Measurements from ENCODE around the gene CPED1. TPM values are rescaled to one million over a fixed set of nuclear protein-coding genes. Genes with fewer than 3 reads are reported as not detected.

The CPED1 gene
- total RNA-seq, 6 donors from 2014 or later: 12.9 to 31.6 (median 18.1) TPM

DNA sequence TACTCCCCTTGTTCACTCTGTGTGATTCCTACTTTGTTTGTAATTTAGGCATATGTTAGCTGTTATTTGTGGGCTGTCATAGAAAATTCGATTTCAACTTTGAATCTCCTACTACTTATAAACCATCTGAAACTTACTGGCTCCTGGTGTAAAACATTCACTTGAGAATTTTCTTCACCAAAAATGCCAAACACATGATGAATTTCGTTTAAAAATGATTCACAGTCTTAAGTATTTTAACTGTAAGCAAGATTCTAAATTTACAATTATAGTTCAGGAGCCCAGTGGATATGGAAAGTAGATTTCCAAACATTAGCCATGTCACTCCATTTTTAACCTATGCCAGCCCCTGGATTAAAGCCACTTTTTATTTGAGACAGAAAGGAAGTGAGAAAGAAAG, 3.1 kb downstream of the CPED1 start:
- DNase-seq: no peak
- Histone ChIP-seq H3K4me3 (peak overlapping the region in 2 of 4 donors; percentile 7 to 49), H3K9me3 (no peaks in the 10 kb centered on the region), H3K36me3 (no peaks in the 10 kb centered on the region), H3K27ac (peak overlapping the region in 2 of 4 donors; percentile 45 to 82), H3K27me3 (no peaks in the 10 kb centered on the region), H3K4me1 (peaks cover 18 to 27% (median 23%) of the 10 kb centered on the region in 4 donors)
- TF ChIP-seq POLR2AphosphoS5 (IDR thresholded peaks at IDR 0.05) (no peak), POLR2A (IDR thresholded peaks at IDR 0.05) (no peak), EP300 (IDR thresholded peaks at IDR 0.05) (no peak)
- TF ChIP-seq, protein P1, sequence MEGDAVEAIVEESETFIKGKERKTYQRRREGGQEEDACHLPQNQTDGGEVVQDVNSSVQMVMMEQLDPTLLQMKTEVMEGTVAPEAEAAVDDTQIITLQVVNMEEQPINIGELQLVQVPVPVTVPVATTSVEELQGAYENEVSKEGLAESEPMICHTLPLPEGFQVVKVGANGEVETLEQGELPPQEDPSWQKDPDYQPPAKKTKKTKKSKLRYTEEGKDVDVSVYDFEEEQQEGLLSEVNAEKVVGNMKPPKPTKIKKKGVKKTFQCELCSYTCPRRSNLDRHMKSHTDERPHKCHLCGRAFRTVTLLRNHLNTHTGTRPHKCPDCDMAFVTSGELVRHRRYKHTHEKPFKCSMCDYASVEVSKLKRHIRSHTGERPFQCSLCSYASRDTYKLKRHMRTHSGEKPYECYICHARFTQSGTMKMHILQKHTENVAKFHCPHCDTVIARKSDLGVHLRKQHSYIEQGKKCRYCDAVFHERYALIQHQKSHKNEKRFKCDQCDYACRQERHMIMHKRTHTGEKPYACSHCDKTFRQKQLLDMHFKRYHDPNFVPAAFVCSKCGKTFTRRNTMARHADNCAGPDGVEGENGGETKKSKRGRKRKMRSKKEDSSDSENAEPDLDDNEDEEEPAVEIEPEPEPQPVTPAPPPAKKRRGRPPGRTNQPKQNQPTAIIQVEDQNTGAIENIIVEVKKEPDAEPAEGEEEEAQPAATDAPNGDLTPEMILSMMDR (IDR thresholded peaks at IDR 0.05): no peak
- WGBS, 2 donors: 20 to 40% methylated on average over 2 of the region's 2 CpGs
- ATAC-seq (ENCODE audit: low FRiP score in 2 of 2): no peak

DNA sequence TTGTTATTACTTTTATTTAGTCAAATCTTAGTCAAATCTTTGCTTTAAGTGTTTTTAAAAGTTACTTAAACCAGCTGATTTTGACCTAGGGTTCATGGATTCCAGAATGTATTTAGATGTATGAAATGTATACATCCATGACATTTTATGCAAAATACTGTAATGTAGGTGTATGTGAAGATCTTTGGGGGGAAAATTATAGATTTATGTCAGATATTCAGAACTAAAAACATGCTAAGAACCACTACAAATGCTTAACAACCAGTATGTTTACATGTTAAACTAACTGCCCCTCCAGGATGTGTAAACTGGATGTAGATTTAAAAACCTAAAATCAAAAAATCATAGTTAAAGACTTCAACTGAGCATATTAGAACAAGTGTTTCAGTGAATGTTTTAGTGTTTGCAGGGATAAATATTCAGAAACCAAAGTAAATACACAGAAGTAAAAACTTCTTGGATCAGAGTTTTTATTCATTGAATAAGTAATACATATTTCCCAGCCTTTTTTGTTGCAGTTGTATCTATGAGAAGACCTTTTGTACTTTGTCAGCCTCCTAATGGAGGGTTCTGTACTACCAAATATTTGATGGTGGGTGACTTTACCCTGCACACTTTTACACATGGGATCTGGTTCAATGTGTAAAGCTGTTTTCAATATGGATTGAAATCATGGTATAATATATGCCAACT, 3.9 kb downstream of the CPED1 start:
- DNase-seq (no peak), ATAC-seq (ENCODE audit: low FRiP score in 2 of 2) (no peak)
- Histone ChIP-seq H3K27ac (no peak overlapping the region), H3K4me3 (no peak overlapping the region), H3K4me1 (peaks cover 19 to 31% (median 26%) of the 10 kb centered on the region in 4 donors), H3K36me3 (no peaks in the 10 kb centered on the region), H3K9me3 (no peaks in the 10 kb centered on the region), H3K27me3 (no peaks in the 10 kb centered on the region)
- TF ChIP-seq EP300 (IDR thresholded peaks at IDR 0.05) (no peak), POLR2AphosphoS5 (IDR thresholded peaks at IDR 0.05) (no peak), POLR2A (IDR thresholded peaks at IDR 0.05) (no peak)
- TF ChIP-seq, protein P1 (IDR thresholded peaks at IDR 0.05): no peak

DNA sequence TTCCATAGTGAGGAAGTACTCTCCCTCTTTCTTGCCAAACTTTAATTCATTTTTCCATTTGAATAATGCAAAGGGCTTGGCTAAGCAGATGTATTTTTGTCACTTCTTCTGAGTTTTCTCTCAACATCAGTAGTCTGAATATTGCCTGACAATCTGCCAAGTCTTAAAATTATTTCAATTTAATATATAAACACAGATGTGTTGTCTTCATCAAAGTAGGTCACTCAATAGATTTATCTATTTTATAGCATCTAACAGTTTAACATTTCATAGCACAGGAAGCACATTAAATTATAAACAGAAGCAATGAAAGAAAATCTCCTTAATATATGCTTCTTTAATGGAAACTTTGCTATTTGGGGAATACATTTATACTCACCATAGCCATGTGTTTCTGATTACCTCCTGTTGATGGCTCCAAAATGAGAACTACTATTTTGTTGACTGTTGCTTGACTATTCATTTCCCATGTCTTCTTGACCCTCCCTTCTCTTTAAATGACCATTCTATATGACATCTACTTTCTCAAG, 4.5 kb downstream of the CPED1 start:
- TF ChIP-seq, protein P1 (IDR thresholded peaks at IDR 0.05): no peak
- TF ChIP-seq POLR2A (IDR thresholded peaks at IDR 0.05) (no peak), POLR2AphosphoS5 (IDR thresholded peaks at IDR 0.05) (no peak), EP300 (IDR thresholded peaks at IDR 0.05) (no peak)

DNA sequence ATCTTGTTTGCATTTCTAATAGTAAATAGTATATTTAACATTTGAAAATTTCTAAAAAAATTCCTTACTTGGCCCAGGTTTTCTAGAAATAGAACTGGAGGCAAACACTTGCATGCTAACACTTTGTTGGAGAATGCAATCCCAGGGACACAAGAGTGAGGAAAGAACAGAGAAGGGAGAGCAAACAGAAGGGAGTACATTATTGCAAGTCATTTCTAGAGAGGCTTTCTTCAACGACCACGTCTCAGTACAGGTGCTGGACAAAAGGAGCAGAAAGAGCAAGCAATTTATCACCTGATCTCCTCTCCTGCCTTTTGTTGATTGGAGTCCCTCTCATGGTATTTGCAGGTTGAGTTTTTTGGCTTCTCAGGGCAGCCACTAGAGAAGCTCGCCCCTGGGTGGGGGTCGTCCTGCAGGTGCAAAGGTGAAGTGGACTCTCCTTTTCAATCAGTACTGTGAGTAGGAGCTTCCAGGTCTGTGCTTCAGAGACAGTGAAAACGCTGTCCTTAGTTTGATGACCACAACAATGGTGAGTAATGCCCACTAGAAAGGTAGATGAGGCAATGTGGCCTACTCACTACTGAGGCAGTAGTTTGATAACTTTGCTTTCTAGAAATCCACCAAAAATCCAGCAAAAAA, 5.2 kb downstream of the CPED1 start:
- no peak for ATAC-seq (ENCODE audit: low FRiP score in 2 of 2)
- DNase-seq: no peak
- H3K4me3 ChIP-seq: no peak overlapping the region
- 76 to 79% methylated on average over 3 to 5 of the region's 5 CpGs for WGBS, 2 donors
- no peak overlapping the region for H3K27ac ChIP-seq
- H3K9me3 ChIP-seq: no peaks in the 10 kb centered on the region
- H3K27me3 ChIP-seq: no peaks in the 10 kb centered on the region
- H3K36me3 ChIP-seq: no peaks in the 10 kb centered on the region
- no peak for TF ChIP-seq EP300 (IDR thresholded peaks at IDR 0.05)
- TF ChIP-seq POLR2A (IDR thresholded peaks at IDR 0.05): no peak
- no peak for TF ChIP-seq POLR2AphosphoS5 (IDR thresholded peaks at IDR 0.05)
- TF ChIP-seq, protein P1 (IDR thresholded peaks at IDR 0.05): no peak
- peaks cover 10 to 26% (median 21%) of the 10 kb centered on the region in 4 donors for H3K4me1 ChIP-seq

More for the DNA sequence above, 4.5 kb downstream of the CPED1 start:
- H3K36me3 ChIP-seq: no peaks in the 10 kb centered on the region
- H3K27ac ChIP-seq: no peak overlapping the region
- DNase-seq (no peak), ATAC-seq (ENCODE audit: low FRiP score in 2 of 2) (no peak)
- peaks cover 15 to 28% (median 24%) of the 10 kb centered on the region in 4 donors for H3K4me1 ChIP-seq
- H3K4me3 ChIP-seq: no peak overlapping the region
- no peaks in the 10 kb centered on the region for H3K9me3 ChIP-seq
- H3K27me3 ChIP-seq: no peaks in the 10 kb centered on the region

Data from upper lobe of left lung (tissue), 6 donors.